A673 (cell line): ENCODE results near the gene GABRA1.

ENCODE experiments used
- EZH2 ChIP-seq: fragments of 200-600 bp; sonication (generic); IDR thresholded peaks from 2 replicates; pipeline ENCODE4 v1.6.1; 2017; ENCODE audit warnings: borderline replicate concordance, low read depth, mild to moderate bottlenecking, mixed read lengths, antibody characterized with exemption, low read length; ENCODE audit not compliant: poor library complexity, severe bottlenecking
- TF ChIP-seq, protein P1 (sequence below): fragments of 300-800, 200-600 bp; sonication (generic); conservative IDR thresholded peaks from 2 replicates; pipeline ENCODE4 v1.5.1; 2017; ENCODE audit warnings: low read depth, mild to moderate bottlenecking, antibody characterized with exemption, low read length, moderate library complexity, mixed read lengths

DNA sequence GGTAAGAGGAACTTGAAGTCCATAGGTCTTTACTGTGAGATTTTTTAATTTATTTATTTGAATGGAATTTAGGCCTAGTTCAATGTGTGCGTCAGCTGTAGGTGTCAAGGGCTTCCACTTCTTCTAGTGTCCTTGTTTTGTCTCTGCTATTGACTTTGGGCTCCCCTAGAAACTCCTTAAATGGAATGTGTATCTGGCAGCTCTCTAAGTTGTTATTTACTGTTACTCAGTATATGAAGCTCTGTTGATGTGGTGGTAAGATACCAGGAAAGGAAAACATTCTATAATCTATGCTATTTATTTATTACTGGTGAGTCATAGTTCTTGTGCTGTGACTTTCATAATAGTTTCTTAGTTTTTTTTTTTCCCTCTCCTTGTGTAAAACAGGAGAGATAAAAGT lies 97.1 kb downstream of the GABRA1 start:
- TF ChIP-seq, protein P1, sequence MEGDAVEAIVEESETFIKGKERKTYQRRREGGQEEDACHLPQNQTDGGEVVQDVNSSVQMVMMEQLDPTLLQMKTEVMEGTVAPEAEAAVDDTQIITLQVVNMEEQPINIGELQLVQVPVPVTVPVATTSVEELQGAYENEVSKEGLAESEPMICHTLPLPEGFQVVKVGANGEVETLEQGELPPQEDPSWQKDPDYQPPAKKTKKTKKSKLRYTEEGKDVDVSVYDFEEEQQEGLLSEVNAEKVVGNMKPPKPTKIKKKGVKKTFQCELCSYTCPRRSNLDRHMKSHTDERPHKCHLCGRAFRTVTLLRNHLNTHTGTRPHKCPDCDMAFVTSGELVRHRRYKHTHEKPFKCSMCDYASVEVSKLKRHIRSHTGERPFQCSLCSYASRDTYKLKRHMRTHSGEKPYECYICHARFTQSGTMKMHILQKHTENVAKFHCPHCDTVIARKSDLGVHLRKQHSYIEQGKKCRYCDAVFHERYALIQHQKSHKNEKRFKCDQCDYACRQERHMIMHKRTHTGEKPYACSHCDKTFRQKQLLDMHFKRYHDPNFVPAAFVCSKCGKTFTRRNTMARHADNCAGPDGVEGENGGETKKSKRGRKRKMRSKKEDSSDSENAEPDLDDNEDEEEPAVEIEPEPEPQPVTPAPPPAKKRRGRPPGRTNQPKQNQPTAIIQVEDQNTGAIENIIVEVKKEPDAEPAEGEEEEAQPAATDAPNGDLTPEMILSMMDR: no peak
- TF ChIP-seq EZH2: no peak
